Renal cortical epithelial cell (primary cell): Measurements from ENCODE around the gene APBB2. TPM values are rescaled to one million over a fixed set of nuclear protein-coding genes. Genes with fewer than 3 reads are reported as not detected.
"Not testable (repeated sequence)": the region's sequence is repeated elsewhere in the genome, so short reads cannot be mapped to it uniquely, and the experiment has no call there.

ENCODE experiments used
- DNase-seq: peaks from one replicate; pipeline ENCODE4 v3.0.0-alpha.2; 2011; ENCODE audit warnings: low read depth
- total RNA-seq: library from RNA; depleted of rRNA; stranded (reverse); fragments of >200 nt; gene quantifications from 2 replicates; pipeline ENCODE4 v1.2.3, GENCODE V29; 2014

The APBB2 gene
- total RNA-seq, 1 donor from 2014 or later = 144 TPM

GRCh38 chr4:40827758-40828157, 386.6 kb downstream of the APBB2 start:
- no peak for DNase-seq

GRCh38 chr4:40826821-40827220, 387.5 kb downstream of the APBB2 start:
- no peak for DNase-seq

DNA sequence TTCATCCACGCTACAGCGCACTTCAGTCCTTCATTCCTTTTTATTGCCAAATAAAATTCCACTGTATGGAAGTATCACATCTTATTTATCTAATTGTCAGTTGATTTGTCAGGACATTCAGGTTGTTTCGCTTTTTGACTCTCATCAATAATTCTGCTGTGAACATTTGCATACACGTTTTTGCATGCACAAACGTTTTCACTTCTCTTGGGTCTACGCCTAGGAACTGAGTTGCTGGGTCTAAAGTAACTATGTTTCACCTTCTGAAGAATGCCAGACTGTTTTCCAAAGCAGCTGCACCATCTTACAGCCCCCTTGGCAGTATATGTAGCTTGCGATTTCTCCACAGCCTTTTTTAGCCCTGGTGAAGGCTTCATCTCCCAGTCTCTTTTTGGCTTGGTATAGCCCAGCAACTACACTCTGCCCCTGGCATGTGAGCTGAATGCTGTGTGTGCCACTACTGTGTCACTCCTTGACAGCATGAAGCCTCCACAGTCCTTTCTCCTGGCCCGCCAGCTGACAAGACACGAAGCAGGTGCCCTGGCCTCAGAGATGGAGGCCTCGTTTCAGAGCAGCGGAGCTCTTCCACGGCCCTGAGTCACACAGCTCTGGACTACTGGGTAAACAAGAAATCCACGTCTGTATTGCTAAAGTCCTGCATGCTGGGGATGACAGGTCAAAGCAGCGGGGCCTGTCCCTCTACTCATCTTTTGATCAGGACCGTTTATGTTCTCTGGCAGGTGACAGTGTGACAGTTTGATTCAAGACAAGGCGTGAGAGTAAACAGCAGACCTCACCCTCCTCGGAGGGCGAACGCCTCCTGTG, 389.1 kb downstream of the APBB2 start:
- no peak for DNase-seq

DNA sequence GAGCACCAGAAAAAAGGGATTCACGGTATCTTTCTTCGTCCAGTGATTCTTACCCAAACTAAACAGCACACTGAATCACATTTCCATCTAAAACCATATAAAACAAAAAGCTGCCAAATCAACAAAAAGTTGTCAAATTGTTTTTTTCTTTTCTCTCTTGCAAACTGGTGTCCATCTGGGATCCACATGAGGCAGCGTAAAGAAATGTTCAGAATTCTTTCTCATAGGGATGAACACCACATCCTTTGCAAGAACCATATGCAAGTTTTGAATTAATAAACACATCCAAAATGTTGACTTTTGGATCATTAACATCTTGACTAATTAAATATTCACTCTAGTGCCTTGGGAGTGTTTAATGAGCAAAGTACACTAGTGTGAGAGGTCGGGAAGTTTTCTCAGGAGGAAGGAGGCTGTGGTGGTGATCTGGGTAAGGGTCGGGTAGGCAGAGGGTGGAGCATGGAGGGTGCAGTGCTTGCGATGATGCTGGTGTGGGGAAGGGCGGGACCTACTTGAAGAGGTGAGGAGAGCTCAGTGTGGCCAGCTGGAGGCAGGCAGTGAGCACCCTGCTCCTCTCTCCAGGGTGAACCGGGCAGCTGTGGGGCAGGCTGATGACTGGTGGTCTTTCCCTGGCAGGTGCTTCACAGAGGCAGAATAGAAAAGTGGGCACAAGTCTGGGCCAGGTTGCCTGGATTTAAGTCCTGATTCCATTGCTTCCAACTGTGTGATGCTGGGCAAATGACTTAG, 391.7 kb downstream of the APBB2 start:
- no peak for DNase-seq

- DNase-seq = no peak
These were observed 394.2 kb downstream of the APBB2 start for GRCh38 chr4:40820101-40820500.

GRCh38 chr4:40817157-40817556, 397.2 kb downstream of the APBB2 start:
- not testable (repeated sequence) for DNase-seq

GRCh38 chr4:40812856-40813255, 401.5 kb downstream of the APBB2 start:
- no peak for DNase-seq

DNA sequence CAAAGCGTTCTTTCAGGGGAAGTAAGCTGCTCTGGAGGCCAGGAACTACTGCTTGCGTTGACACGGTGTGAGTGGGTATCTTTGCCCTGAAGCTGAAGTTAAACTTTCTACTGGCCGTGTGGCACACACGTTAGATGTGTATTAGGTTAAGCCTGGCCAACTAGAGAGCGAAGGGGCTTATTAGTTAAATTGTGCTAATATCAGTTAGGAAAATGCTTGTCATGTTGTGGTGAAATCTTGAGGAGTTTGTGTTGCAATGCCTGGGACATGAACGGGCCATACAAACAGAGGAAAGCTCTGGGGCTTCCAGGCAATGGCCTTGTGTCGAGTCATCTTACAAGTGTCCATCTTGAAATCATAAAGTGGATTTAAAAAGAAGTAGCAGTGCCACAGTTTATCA, 402.0 kb downstream of the APBB2 start:
- DNase-seq = peak; percentile 2

GRCh38 chr4:40811956-40812355, 402.4 kb downstream of the APBB2 start:
- no peak for DNase-seq

DNA sequence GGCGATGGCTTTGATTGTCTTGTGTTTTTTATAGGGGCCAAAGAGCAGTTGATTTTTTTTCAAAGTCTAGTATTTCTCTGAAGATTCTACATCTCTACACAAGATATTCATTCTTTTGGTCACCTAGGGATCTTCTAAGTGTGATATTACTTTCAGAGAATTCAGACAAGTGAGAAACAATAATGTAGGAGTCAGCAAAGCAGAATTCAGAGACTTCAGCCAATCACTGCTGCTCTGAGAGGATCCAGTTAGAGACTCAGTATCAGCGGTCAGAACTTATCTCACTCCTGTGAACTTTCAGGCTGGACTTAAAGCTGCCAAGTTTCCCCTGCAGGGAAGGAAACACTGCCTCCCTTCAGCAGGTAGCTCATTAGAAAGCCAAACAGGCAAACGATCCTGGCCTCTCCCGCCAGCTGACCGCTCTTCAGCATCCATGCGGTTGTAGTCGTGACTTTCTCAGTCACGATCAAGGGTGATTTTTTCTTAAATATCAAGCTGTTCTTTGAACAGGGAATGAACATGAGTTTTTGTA, 405.4 kb downstream of the APBB2 start:
- no peak for DNase-seq

DNA sequence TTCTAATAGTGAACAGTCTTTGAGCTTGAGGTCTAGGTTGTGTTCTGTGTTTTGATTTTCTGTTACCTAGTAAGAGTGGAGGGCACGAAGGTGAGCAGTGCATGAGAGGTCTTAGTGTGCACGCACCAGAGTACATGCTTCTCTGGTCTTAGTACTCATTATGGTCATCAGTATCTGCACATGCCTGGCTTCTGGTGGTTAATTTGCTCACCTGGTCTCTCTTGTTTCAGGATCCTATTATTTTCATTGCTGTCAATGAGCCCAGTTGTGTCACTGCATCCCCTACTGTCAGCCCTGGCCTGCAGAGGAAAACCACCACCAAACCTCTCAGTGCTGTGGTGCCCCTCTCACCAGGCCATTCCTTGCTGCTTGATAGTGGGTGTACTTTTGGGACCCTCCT, 409.7 kb downstream of the APBB2 start:
- no peak for DNase-seq

DNA sequence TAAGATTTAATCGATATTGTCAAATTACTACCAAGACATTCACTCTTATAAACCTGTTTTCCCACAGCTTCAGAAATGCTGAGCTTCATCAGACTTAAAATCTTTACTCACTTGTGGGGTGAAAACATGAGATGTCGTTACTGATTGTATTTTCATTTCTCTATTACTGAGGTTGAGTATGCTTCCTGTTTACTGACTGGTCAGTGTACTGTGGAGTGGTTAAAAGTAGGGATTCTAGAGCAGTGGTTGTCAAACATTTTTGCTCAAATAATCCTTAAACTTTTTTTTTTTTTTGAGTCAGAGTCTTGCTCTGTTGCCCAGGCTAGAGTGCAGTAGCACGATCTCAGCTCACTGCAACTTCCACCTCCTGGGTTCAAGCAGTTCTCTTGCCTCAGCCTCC, 414.3 kb downstream of the APBB2 start:
- DNase-seq = no peak

- DNase-seq = no peak
These were observed 424.6 kb downstream of the APBB2 start for GRCh38 chr4:40789771-40790170.

DNA sequence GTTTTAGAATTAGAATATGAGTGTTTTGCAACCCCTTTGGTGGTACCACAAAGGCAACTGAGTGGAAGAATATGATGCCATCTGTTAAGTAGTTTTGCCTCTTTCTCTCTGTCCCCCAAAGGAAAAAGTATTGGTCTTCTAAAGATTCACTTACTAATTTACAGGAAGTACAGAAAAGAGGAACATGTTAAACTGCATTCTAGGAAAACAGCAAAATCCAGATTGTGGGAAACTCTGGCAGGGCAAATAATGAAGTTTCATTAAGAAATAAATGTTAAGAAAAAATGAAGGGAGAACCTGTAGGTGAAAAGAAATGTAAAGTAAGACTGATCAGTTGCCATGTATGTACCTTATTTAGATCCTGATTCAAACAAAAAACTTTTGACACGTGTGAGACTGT, 425.3 kb downstream of the APBB2 start:
- no peak for DNase-seq

DNA sequence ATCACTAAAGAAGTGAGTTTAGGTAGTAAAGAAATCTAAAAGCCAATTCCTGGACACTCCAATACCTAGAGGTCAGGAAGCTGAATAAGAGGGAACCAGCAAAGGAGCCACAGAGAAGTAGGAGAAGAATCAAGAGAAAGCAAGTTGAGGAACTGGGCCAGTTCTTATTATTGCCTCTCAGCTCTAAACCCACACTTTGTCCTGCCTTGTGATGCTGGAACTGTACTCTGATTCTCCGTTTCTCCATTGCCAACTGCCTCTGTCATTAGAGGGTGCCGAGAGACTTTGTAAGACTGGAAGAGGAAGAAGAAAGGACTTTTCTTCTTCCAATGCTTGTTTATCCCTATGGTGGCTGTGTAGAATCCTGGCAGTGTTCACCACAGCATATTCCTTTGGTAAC, 426.0 kb downstream of the APBB2 start:
- no peak for DNase-seq

GRCh38 chr4:40785727-40786126, 428.6 kb downstream of the APBB2 start:
- DNase-seq = no peak

GRCh38 chr4:40782876-40783275, 431.5 kb downstream of the APBB2 start:
- DNase-seq = no peak

DNA sequence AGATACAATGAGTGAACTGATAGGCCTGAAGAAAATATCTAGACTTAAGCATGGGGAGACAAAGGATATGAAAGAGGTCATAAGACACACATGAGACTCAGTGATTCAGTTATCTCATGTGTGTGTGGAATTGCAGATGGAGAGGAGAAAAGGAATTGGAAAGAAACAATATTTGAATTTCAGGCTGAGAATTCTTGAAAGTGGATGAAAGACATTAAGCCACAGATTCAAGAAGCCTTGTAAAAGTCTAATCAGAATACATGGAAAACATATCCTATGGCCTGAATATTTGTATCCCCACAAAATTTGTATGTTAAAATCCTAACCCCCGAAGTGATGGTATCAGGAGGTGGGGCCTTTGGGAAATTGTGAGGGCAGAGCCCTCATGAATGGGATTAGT, 436.3 kb downstream of the APBB2 start:
- DNase-seq = peak; percentile 4

GRCh38 chr4:40769266-40769665, 445.1 kb downstream of the APBB2 start:
- DNase-seq = no peak

GRCh38 chr4:40763228-40763716, 451.1 kb downstream of the APBB2 start:
- peak; percentile 49 for DNase-seq
